ENCODE data around the gene MAOA.

MAOA gene

DNA sequence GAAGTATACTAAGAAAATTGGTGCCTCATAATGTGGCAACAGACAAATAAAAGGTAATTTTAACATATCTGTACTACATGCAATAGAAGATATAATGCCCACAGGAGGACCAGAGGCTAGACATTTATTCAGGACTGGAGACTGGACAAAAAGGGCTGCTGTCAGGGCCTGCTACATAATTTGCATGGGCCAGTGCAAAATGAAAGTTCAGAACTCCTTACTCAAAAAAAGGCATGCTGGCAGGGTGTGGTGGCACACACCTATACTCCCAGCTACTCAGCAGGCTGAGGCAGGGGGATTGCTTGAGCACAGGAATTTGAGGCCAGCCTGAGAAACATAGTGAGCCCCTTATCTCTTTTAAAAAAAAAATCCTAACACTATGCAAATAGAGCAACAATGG, 12.4 kb upstream of the MAOA start:
- TF ChIP-seq, protein P1, sequence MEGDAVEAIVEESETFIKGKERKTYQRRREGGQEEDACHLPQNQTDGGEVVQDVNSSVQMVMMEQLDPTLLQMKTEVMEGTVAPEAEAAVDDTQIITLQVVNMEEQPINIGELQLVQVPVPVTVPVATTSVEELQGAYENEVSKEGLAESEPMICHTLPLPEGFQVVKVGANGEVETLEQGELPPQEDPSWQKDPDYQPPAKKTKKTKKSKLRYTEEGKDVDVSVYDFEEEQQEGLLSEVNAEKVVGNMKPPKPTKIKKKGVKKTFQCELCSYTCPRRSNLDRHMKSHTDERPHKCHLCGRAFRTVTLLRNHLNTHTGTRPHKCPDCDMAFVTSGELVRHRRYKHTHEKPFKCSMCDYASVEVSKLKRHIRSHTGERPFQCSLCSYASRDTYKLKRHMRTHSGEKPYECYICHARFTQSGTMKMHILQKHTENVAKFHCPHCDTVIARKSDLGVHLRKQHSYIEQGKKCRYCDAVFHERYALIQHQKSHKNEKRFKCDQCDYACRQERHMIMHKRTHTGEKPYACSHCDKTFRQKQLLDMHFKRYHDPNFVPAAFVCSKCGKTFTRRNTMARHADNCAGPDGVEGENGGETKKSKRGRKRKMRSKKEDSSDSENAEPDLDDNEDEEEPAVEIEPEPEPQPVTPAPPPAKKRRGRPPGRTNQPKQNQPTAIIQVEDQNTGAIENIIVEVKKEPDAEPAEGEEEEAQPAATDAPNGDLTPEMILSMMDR (conservative IDR thresholded peaks at IDR 0.05; ENCODE audit: low read depth, low read length), result no peak
- H3K4me3 ChIP-seq (ENCODE audit: low read depth, low read length), result no peak overlapping the region

GRCh38 chrX:43644124-43644701, 11.9 kb upstream of the MAOA start:
- H3K4me3 ChIP-seq (ENCODE audit: low read depth, low read length), result no peak overlapping the region
- DNase-seq (ENCODE audit: low read depth), result peak; percentile 89
- TF ChIP-seq, protein P1 (conservative IDR thresholded peaks at IDR 0.05; ENCODE audit: low read depth, low read length), result no peak

More for the DNA sequence above, 12.4 kb upstream of the MAOA start:
- no peak for DNase-seq (ENCODE audit: low read depth)

- DNase-seq (ENCODE audit: low read depth), result no peak
- no peak overlapping the region for H3K4me3 ChIP-seq (ENCODE audit: low read depth, low read length)
- TF ChIP-seq, protein P1 (conservative IDR thresholded peaks at IDR 0.05; ENCODE audit: low read depth, low read length), result no peak
Observed at GRCh38 chrX:43646800-43647199, 9.3 kb upstream of the MAOA start.

DNA sequence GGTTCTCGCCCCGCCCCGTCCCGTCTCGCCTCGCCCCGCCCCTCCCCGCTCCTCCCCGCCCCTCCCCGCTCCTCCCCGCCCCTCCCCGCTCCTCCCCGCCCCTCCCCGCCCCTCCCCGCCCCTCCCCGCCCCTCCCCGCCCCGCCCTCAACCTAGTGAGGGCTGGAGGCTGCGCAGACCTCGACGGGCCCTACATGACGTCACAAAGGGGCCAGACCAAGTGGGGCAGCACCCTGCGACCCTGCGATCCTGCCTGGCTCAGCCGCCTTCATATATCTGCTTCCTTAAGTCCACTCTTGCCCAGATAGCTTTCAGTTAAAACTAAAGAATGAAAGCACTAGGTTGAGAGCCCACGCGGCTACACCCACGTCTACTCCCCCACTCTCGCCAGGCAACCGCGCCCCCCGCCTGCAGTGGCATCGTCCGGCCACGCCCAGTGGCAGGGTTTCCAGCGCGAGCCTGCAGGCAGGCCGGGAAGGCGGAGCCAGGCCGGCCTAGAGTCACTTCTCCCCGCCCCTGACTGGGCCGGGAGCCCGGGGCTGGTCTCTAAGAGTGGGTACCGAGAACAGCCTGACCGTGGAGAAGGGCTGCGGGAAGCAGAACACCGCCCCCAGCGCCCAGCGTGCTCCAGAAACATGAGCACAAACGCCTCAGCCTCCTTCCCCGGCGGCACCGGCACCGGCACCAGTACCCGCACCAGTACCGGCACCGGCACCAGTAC, 1.5 kb upstream of the MAOA start:
- DNase-seq (ENCODE audit: low read depth), result peak; percentile 96
- TF ChIP-seq, protein P1 (conservative IDR thresholded peaks at IDR 0.05; ENCODE audit: low read depth, low read length), result peak; percentile 43
- peak overlapping the region; percentile 74 for H3K4me3 ChIP-seq (ENCODE audit: low read depth, low read length)

GRCh38 chrX:43655151-43656004, 721 bp upstream of the MAOA start:
- TF ChIP-seq, protein P1 (conservative IDR thresholded peaks at IDR 0.05; ENCODE audit: low read depth, low read length), result no peak
- peak overlapping the region; percentile 74 for H3K4me3 ChIP-seq (ENCODE audit: low read depth, low read length)
- DNase-seq (ENCODE audit: low read depth), result peak; percentile 64

- peak overlapping the region; percentile 50 for H3K4me3 ChIP-seq (ENCODE audit: low read depth, low read length)
- DNase-seq (ENCODE audit: low read depth), result no peak
- TF ChIP-seq, protein P1 (conservative IDR thresholded peaks at IDR 0.05; ENCODE audit: low read depth, low read length), result no peak
Observed at GRCh38 chrX:43657671-43658070, 1.6 kb downstream of the MAOA start.

Data from choroid plexus epithelial cell (primary cell).